OCI-LY7 (cell line): ENCODE data around the gene TMX1. TPM values are rescaled to one million over a fixed set of nuclear protein-coding genes. Genes with fewer than 3 reads are reported as not detected.

Experiments used
- BruUV-seq: library from RNA; stranded (reverse); fragments of 400-500 nt; replicated peaks from 2 replicates; lab custom pipeline; 2021; lab: Mats Ljungman, UMichigan
- CTCF ChIA-PET: fragments of 300-600 bp; sonication (Branson Sonifier 250); formaldehyde crosslinking; loops from one replicate; lab custom pipeline; 2022; ENCODE audit warnings: antibody characterized with exemption; ENCODE audit not compliant: unreplicated experiment; lab: Charles Lee
- POLR2A ChIA-PET: fragments of 300-600 bp; sonication (Branson Sonifier 250); formaldehyde crosslinking; loops from one replicate; lab custom pipeline; 2022; ENCODE audit warnings: antibody characterized with exemption; lab: Charles Lee
- DNase-seq: peaks from one replicate; pipeline ENCODE4 v3.0.0-alpha.2; 2015; ENCODE audit warnings: low spot score
- H2AFZ ChIP-seq: fragments of 200-600 bp; sonication (generic), shearing (Covaris generic); 2 replicates; pipeline ENCODE4 v1.6.1; 2014; ENCODE audit warnings: mild to moderate bottlenecking, antibody characterized with exemption, low read length, moderate library complexity
- H3K27ac ChIP-seq: fragments of 200-600 bp; sonication (generic); 2 replicates; pipeline ENCODE4 v1.5.1; 2014; ENCODE audit warnings: mixed run types, low read depth, mild to moderate bottlenecking, moderate library complexity, low read length, inconsistent platforms; ENCODE audit not compliant: poor library complexity, severe bottlenecking
- H3K36me3 ChIP-seq: fragments of 200-600 bp; sonication (generic); 2 replicates; pipeline ENCODE4 v1.6.1; 2014; ENCODE audit warnings: mild to moderate bottlenecking, antibody characterized with exemption, low read length, moderate library complexity, mixed read lengths; ENCODE audit not compliant: insufficient read depth
- H3K4me1 ChIP-seq: fragments of 200-600 bp; sonication (generic); 2 replicates; pipeline ENCODE4 v1.5.1; 2014; ENCODE audit warnings: mild to moderate bottlenecking, low read length; ENCODE audit not compliant: insufficient read depth, poor library complexity, severe bottlenecking
- H3K4me2 ChIP-seq: fragments of 200-600 bp; sonication (generic); 2 replicates; pipeline ENCODE4 v1.6.1; 2014; ENCODE audit warnings: mild to moderate bottlenecking, low read length
- H3K4me3 ChIP-seq: fragments of 200-600 bp; sonication (generic); 2 replicates; pipeline ENCODE4 v1.5.1; 2014; ENCODE audit warnings: mild to moderate bottlenecking, low read depth, low read length; ENCODE audit not compliant: poor library complexity, severe bottlenecking
- H3K79me2 ChIP-seq: fragments of 200-600 bp; sonication (generic); 2 replicates; pipeline ENCODE4 v1.6.1; 2016; ENCODE audit warnings: low read depth, mild to moderate bottlenecking, low read length, moderate library complexity, mixed read lengths; ENCODE audit not compliant: insufficient read depth
- H3K9me2 ChIP-seq: fragments of 200-600 bp; sonication (generic); 2 replicates; pipeline ENCODE4 v1.6.1; 2016; ENCODE audit warnings: mild to moderate bottlenecking, low read length, mixed read lengths; ENCODE audit not compliant: insufficient read depth
- H3K9me3 ChIP-seq: fragments of 200-600 bp; sonication (generic); 2 replicates; pipeline ENCODE4 v1.6.1; 2014; ENCODE audit warnings: mild to moderate bottlenecking, mixed run types, low read length, mixed read lengths
- H4K20me1 ChIP-seq: fragments of 200-600 bp; sonication (generic); 2 replicates; pipeline ENCODE4 v1.6.1; 2014; ENCODE audit warnings: mild to moderate bottlenecking, antibody characterized with exemption, low read length, moderate library complexity, mixed read lengths; ENCODE audit not compliant: insufficient read depth
- EZH2phosphoT487 ChIP-seq: fragments of 200-600 bp; sonication (generic); IDR thresholded peaks from 2 replicates; pipeline ENCODE4 v1.6.1; 2018; ENCODE audit warnings: low read depth, borderline replicate concordance, mild to moderate bottlenecking, mixed run types, antibody characterized with exemption, low read length, moderate library complexity, mixed read lengths
- intact Hi-C: fragments of 100-400 bp; cut with micrococcal nuclease; formaldehyde crosslinking; loops from one replicate; pipeline ENCODE4 v1.10.0; 2022; ENCODE audit not compliant: unreplicated experiment
- total RNA-seq, 2 experiments: library from RNA; depleted of rRNA in 1 of 2; stranded (reverse); fragments of >200 nt in 1 of 2; shearing (Covaris generic) in 1 of 2; gene quantifications; 2 replicates each; pipeline ENCODE4 v1.2.3, GENCODE V29; 2014 to 2022
- TF ChIP-seq, protein P1 (sequence below): fragments of 200-600 bp; sonication (generic); conservative IDR thresholded peaks from 2 replicates; pipeline ENCODE4 v1.5.1; 2014; ENCODE audit warnings: mild to moderate bottlenecking, antibody characterized with exemption, low read length, moderate library complexity, mixed read lengths

The TMX1 gene
- total RNA-seq, 2 experiments from 2014 or later: 34.3 to 59.0 TPM

GRCh38 chr14:51276605-51277004 lies 36.6 kb downstream of the TMX1 start:
- no peaks in the 10 kb centered on the region for H4K20me1 ChIP-seq
- no peaks in the 10 kb centered on the region for H3K4me1 ChIP-seq
- no peaks in the 10 kb centered on the region for H3K79me2 ChIP-seq
- H3K36me3 ChIP-seq: no peaks in the 10 kb centered on the region
- POLR2A ChIA-PET: interaction anchor here (0.5 to 0.9 kb wide), 2 partner anchors 10 to 252 kb away, joined by 3 to 4 read pairs; no protein-coding TSS in a partner anchor
- CTCF ChIA-PET: no interaction called here
- H2AFZ ChIP-seq: no peak overlapping the region
- intact Hi-C loops: no loop called here
- no TSS peak for BruUV-seq
- no peaks in the 10 kb centered on the region for H3K9me3 ChIP-seq
- no peak for TF ChIP-seq EZH2phosphoT487
- TF ChIP-seq, protein P1, sequence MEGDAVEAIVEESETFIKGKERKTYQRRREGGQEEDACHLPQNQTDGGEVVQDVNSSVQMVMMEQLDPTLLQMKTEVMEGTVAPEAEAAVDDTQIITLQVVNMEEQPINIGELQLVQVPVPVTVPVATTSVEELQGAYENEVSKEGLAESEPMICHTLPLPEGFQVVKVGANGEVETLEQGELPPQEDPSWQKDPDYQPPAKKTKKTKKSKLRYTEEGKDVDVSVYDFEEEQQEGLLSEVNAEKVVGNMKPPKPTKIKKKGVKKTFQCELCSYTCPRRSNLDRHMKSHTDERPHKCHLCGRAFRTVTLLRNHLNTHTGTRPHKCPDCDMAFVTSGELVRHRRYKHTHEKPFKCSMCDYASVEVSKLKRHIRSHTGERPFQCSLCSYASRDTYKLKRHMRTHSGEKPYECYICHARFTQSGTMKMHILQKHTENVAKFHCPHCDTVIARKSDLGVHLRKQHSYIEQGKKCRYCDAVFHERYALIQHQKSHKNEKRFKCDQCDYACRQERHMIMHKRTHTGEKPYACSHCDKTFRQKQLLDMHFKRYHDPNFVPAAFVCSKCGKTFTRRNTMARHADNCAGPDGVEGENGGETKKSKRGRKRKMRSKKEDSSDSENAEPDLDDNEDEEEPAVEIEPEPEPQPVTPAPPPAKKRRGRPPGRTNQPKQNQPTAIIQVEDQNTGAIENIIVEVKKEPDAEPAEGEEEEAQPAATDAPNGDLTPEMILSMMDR: no peak
- H3K27ac ChIP-seq: no peak overlapping the region
- no peak overlapping the region for H3K4me2 ChIP-seq
- no peak overlapping the region for H3K4me3 ChIP-seq
- no peaks in the 10 kb centered on the region for H3K9me2 ChIP-seq
- no peak for DNase-seq

- Histone ChIP-seq H3K4me1 (no peaks in the 10 kb centered on the region), H3K4me2 (no peak overlapping the region), H3K9me2 (no peaks in the 10 kb centered on the region), H3K4me3 (no peak overlapping the region), H3K79me2 (no peaks in the 10 kb centered on the region), H3K36me3 (no peaks in the 10 kb centered on the region), H3K27ac (no peak overlapping the region), H3K9me3 (no peaks in the 10 kb centered on the region), H4K20me1 (no peaks in the 10 kb centered on the region), H2AFZ (no peak overlapping the region)
- CTCF ChIA-PET: interaction anchor here (0.6 to 1.2 kb wide), 3 partner anchors 15 to 322 kb away, joined by 3 to 5 read pairs (median 3); no protein-coding TSS in a partner anchor
- TF ChIP-seq, protein P1: no peak
- no peak for TF ChIP-seq EZH2phosphoT487
- intact Hi-C loops: no loop called here
- POLR2A ChIA-PET: interaction anchor here (0.6 kb wide), 1 partner anchor 530 kb away, joined by 3 read pairs; no protein-coding TSS in a partner anchor
- no TSS peak for BruUV-seq
- no peak for DNase-seq
Observed at GRCh38 chr14:51277753-51278415, 37.8 kb downstream of the TMX1 start.

DNA sequence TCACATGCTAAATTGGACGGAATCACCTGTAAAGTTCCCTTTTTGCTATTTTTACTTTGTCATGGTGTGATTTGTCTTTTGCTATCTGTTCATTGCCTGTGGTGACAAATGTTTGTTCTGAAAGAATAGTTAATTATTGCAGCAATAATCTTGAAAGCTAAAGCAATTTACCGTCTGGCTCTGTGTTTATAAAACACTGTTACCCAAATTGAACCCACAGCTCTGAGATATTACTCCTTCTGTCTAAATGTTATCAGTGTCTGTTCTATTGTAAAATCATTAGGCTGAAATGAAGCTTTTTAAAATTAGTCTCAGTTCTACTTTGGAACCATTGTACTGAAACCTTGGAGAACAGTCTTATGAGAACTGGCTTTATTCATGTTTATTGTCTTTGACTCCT lies 42.5 kb downstream of the TMX1 start:
- CTCF ChIA-PET: no interaction called here
- POLR2A ChIA-PET: interaction anchor here (0.5 kb wide), 1 partner anchor 131 kb away, joined by 3 read pairs; no protein-coding TSS in a partner anchor
- no peak overlapping the region for H3K4me3 ChIP-seq
- H4K20me1 ChIP-seq: peaks cover 4% of the 10 kb centered on the region; the same call in 1 of the 2 replicates
- H3K27ac ChIP-seq: no peak overlapping the region
- H3K79me2 ChIP-seq: no peaks in the 10 kb centered on the region
- H3K9me2 ChIP-seq: no peaks in the 10 kb centered on the region
- no peak for DNase-seq
- intact Hi-C loops: loop anchor here (2.0 kb wide), 1 partner anchor 496 kb away; no protein-coding TSS in a partner anchor
- no peak overlapping the region for H2AFZ ChIP-seq
- H3K36me3 ChIP-seq: no peaks in the 10 kb centered on the region
- no peak overlapping the region for H3K4me2 ChIP-seq
- peaks cover 6% of the 10 kb centered on the region for H3K4me1 ChIP-seq
- no TSS peak for BruUV-seq
- H3K9me3 ChIP-seq: no peaks in the 10 kb centered on the region
- no peak for TF ChIP-seq EZH2phosphoT487
- TF ChIP-seq, protein P1: no peak
